SU-DHL-6 (cell line): ENCODE measurements around the gene RAB19.

Source experiments
- H2AFZ ChIP-seq: fragments of 200-600 bp; sonication (generic); 2 replicates; pipeline ENCODE4 v1.6.1; 2014; ENCODE audit warnings: low read depth, mild to moderate bottlenecking, moderate library complexity, mixed read lengths, antibody characterized with exemption, low read length; ENCODE audit not compliant: severe bottlenecking
- H3F3A ChIP-seq: fragments of 200-600 bp; shearing (Covaris generic); 2 replicates; pipeline ENCODE4 v1.6.0; 2016; ENCODE audit warnings: antibody characterized with exemption, mild to moderate bottlenecking; ENCODE audit not compliant: insufficient read depth
- H3K27ac ChIP-seq: fragments of 200-600 bp; sonication (generic); 2 replicates; pipeline ENCODE4 v1.5.1; 2016; ENCODE audit warnings: low read depth, mild to moderate bottlenecking, low read length, moderate library complexity, mixed read lengths
- H3K27me3 ChIP-seq: fragments of 200-600 bp; sonication (generic), shearing (Covaris generic); 2 replicates; pipeline ENCODE4 v1.6.0; 2014; ENCODE audit warnings: mild to moderate bottlenecking, low read length
- H3K36me3 ChIP-seq: fragments of 200-600 bp; sonication (generic); 2 replicates; pipeline ENCODE4 v1.6.1; 2014; ENCODE audit warnings: mild to moderate bottlenecking, low read length, mixed read lengths
- H3K4me2 ChIP-seq: fragments of 300-600, 200-600 bp; shearing (Covaris generic), sonication (generic); 2 replicates; pipeline ENCODE4 v1.6.0; 2014; ENCODE audit warnings: low read length, low read depth, mild to moderate bottlenecking; ENCODE audit not compliant: poor library complexity, severe bottlenecking
- H3K4me3 ChIP-seq: fragments of 200-600 bp; sonication (generic); 2 replicates; pipeline ENCODE4 v1.5.1; 2014; ENCODE audit warnings: antibody characterized with exemption, low read length, mild to moderate bottlenecking, mixed read lengths; ENCODE audit not compliant: insufficient read depth, poor library complexity, severe bottlenecking
- H3K79me2 ChIP-seq: fragments of 200-600 bp; sonication (generic); 2 replicates; pipeline ENCODE4 v1.6.1; 2014; ENCODE audit warnings: mild to moderate bottlenecking, low read length, moderate library complexity; ENCODE audit not compliant: insufficient read depth
- H3K9ac ChIP-seq: fragments of 200-600 bp; sonication (generic); 2 replicates; pipeline ENCODE4 v1.7.0; 2014; ENCODE audit warnings: mild to moderate bottlenecking, low read length
- H3K9me2 ChIP-seq: fragments of 200-600 bp; sonication (generic); replicated peaks from 2 replicates; pipeline ENCODE4 v1.6.1; 2014; ENCODE audit warnings: low read length; ENCODE audit not compliant: insufficient read depth
- H3K9me3 ChIP-seq: fragments of 200-600 bp; sonication (generic); 2 replicates; pipeline ENCODE4 v1.6.1; 2014; ENCODE audit warnings: low read length, mixed read lengths; ENCODE audit not compliant: insufficient read depth
- H4K20me1 ChIP-seq: fragments of 200-600 bp; sonication (generic); 2 replicates; pipeline ENCODE4 v1.6.1; 2014; ENCODE audit warnings: low read depth, mild to moderate bottlenecking, antibody characterized with exemption, low read length, moderate library complexity, mixed read lengths
- EZH2phosphoT487 ChIP-seq: fragments of 200-600 bp; sonication (generic), shearing (Covaris generic); conservative IDR thresholded peaks from 2 replicates; pipeline ENCODE4 v1.6.1; 2018; ENCODE audit warnings: mild to moderate bottlenecking, antibody characterized with exemption, low read length, moderate library complexity, mixed read lengths
- TF ChIP-seq, protein P1 (sequence below): fragments of 200-600 bp; sonication (generic); IDR thresholded peaks from one replicate; pipeline ENCODE4 v1.5.1; 2017; ENCODE audit warnings: antibody characterized with exemption, mild to moderate bottlenecking, low read length, moderate library complexity; ENCODE audit not compliant: insufficient read depth, poor library complexity, severe bottlenecking

RAB19 gene

GRCh38 chr7:140400381-140400780 is 3.5 kb upstream of the RAB19 start:
- Histone ChIP-seq H3K9ac (no peak overlapping the region), H3K27ac (no peak overlapping the region), H3F3A (no peaks in the 10 kb centered on the region), H2AFZ (no peak overlapping the region), H3K4me2 (no peak overlapping the region), H4K20me1 (no peaks in the 10 kb centered on the region), H3K4me3 (no peak overlapping the region), H3K9me3 (no peaks in the 10 kb centered on the region), H3K79me2 (no peaks in the 10 kb centered on the region), H3K27me3 (no peaks in the 10 kb centered on the region), H3K36me3 (no peaks in the 10 kb centered on the region), H3K9me2 (no peaks in the 10 kb centered on the region)
- TF ChIP-seq, protein P1, sequence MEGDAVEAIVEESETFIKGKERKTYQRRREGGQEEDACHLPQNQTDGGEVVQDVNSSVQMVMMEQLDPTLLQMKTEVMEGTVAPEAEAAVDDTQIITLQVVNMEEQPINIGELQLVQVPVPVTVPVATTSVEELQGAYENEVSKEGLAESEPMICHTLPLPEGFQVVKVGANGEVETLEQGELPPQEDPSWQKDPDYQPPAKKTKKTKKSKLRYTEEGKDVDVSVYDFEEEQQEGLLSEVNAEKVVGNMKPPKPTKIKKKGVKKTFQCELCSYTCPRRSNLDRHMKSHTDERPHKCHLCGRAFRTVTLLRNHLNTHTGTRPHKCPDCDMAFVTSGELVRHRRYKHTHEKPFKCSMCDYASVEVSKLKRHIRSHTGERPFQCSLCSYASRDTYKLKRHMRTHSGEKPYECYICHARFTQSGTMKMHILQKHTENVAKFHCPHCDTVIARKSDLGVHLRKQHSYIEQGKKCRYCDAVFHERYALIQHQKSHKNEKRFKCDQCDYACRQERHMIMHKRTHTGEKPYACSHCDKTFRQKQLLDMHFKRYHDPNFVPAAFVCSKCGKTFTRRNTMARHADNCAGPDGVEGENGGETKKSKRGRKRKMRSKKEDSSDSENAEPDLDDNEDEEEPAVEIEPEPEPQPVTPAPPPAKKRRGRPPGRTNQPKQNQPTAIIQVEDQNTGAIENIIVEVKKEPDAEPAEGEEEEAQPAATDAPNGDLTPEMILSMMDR: no peak
- TF ChIP-seq EZH2phosphoT487: no peak

DNA sequence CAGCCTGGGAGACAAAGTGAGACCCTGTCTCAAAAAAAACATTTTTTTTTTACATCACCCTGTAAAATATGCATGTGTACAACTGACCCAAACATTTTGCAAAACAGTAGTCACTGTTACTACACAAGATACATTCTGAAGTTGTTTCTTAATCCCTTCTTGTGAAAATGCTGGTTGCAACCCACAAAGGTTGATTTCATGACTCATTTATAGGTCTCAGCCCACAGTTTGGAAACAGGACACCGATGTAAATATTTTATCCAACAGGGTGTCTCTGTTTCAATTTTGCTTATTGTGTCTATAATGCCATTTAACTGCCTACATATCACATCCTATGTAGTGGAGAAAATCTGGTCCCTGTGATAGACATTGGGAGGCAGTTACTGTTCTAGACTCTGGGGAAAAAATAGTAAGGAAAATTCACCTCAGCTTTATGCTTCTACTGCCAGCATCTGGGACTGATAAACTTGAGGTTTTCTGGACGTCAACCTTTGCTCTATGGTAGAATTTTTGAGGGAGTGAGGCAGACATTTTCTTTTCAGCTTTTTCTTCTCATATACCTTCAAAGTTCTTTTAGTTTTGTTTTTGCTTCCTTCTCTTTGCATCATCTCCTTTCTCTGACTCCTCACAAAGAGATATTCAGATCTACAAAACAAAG is 1.6 kb upstream of the RAB19 start:
- H3K79me2 ChIP-seq: no peaks in the 10 kb centered on the region
- no peak overlapping the region for H3K4me2 ChIP-seq
- H3K4me3 ChIP-seq: no peak overlapping the region
- H4K20me1 ChIP-seq: no peaks in the 10 kb centered on the region
- no peak overlapping the region for H2AFZ ChIP-seq
- H3K9ac ChIP-seq: no peak overlapping the region
- H3K9me2 ChIP-seq: no peaks in the 10 kb centered on the region
- H3F3A ChIP-seq: no peaks in the 10 kb centered on the region
- H3K27me3 ChIP-seq: no peaks in the 10 kb centered on the region
- no peaks in the 10 kb centered on the region for H3K36me3 ChIP-seq
- no peak overlapping the region for H3K27ac ChIP-seq
- H3K9me3 ChIP-seq: no peaks in the 10 kb centered on the region
- TF ChIP-seq, protein P1: no peak
- no peak for TF ChIP-seq EZH2phosphoT487

DNA sequence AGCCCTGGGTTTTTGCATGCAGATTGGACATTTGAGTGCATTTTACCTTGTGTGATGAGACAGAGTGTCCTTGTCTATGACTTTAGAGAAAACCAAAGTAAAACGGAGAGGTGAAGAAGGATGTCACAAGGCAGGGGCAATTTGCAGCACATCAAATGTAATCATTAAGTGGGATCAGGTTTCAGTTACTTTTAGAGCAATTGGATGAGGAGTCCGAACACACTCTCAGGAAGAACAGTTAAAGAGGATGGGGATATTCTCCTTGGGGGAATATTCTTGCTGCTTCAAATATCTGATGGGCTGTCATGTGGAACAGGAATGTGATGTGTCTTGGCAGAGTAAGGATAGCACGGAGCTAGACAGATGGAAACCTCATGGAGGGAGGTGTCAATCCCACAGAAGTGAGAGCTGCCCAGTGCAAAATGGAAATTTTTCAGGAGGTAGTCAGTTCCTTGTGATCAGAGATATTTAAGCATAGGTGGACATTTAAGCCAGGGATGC is 757 bp downstream of the RAB19 start:
- no peaks in the 10 kb centered on the region for H3K79me2 ChIP-seq
- no peaks in the 10 kb centered on the region for H3K36me3 ChIP-seq
- no peak overlapping the region for H3K4me3 ChIP-seq
- no peaks in the 10 kb centered on the region for H3K9me3 ChIP-seq
- H3K4me2 ChIP-seq: no peak overlapping the region
- no peak overlapping the region for H3K9ac ChIP-seq
- H2AFZ ChIP-seq: no peak overlapping the region
- no peak for TF ChIP-seq EZH2phosphoT487
- TF ChIP-seq, protein P1: no peak
- H3K27ac ChIP-seq: no peak overlapping the region
- H4K20me1 ChIP-seq: no peaks in the 10 kb centered on the region
- no peaks in the 10 kb centered on the region for H3K9me2 ChIP-seq
- no peaks in the 10 kb centered on the region for H3F3A ChIP-seq
- H3K27me3 ChIP-seq: no peaks in the 10 kb centered on the region
